A549 (cell line): Measurements from ENCODE around the gene TAAR9.

Experiments
- CTCF ChIP-seq: fragments of >200 bp; sonication (Bioruptor Twin); formaldehyde crosslinking; IDR thresholded peaks from 3 replicates; pipeline ENCODE4 v1.5.1; 2016
- JUN ChIP-seq, 2 experiments: fragments of >200 bp; sonication (Bioruptor Twin); formaldehyde crosslinking; IDR thresholded peaks; 2 replicates in 1 of 2; 3 replicates in 1 of 2; pipeline ENCODE4 v1.6.1; 2016 to 2017
- KDM1A ChIP-seq: fragments of 200-600 bp; sonication (generic); IDR thresholded peaks from 2 replicates; pipeline ENCODE4 v1.6.1; 2016; ENCODE audit warnings: low read depth, mild to moderate bottlenecking
- MAZ ChIP-seq: fragments of 150-350 bp; IDR thresholded peaks from 2 replicates; pipeline ENCODE4 v1.6.1; 2014; ENCODE audit warnings: antibody characterized with exemption, low read depth, low read length, borderline replicate concordance
- MYC ChIP-seq: IDR thresholded peaks from 2 replicates; pipeline ENCODE4 v1.6.1; 2012; ENCODE audit warnings: mild to moderate bottlenecking, inconsistent platforms, low read length, improper control_type of control experiment, borderline replicate concordance

- TF ChIP-seq MAZ (no peak), MYC (no peak), JUN (IDR thresholded peaks at IDR 0.05) (no peak), KDM1A (no peak), CTCF (no peak)
Observed at GRCh38 chr6:132537145-132537544, 932 bp upstream of the TAAR9 start.
